Mesenteric fat pad (tissue), 1 donor: ENCODE results near the gene EXOSC9. TPM values are rescaled to one million over a fixed set of nuclear protein-coding genes. Genes with fewer than 3 reads are reported as not detected.
A peak's percentile ranks its signal among the peaks of the same experiment; 100 is the strongest.

Source experiments
- DNase-seq: peaks from one replicate; pipeline ENCODE4 v3.0.0-alpha.2; 2020; ENCODE audit warnings: low spot score
- total RNA-seq: library from RNA; stranded (reverse); fragmentation: NEBNext Ultra II Directional; extraction: Animal tissue kit (Norgen Biotek cat#: 25700); gene quantifications from one replicate; pipeline ENCODE4 v1.2.1, GENCODE V29; 2021
- donor health status: DM: yes; HTN: yes; CAD: no.

Gene EXOSC9
- total RNA-seq, 1 donor from 2014 or later = 10.7 TPM

- DNase-seq = peak; percentile 97
Observed at GRCh38 chr4:121823505-121824170, 22.5 kb downstream of the EXOSC9 start, which contains the start of gene CCNA2. Gene CCNA2 (minus strand): TSS chr4:121823883. CDS start chr4:121823628, 255 bp downstream.

GRCh38 chr4:121824171-121824527, 23.0 kb downstream of the EXOSC9 start:
- no peak for DNase-seq

DNA sequence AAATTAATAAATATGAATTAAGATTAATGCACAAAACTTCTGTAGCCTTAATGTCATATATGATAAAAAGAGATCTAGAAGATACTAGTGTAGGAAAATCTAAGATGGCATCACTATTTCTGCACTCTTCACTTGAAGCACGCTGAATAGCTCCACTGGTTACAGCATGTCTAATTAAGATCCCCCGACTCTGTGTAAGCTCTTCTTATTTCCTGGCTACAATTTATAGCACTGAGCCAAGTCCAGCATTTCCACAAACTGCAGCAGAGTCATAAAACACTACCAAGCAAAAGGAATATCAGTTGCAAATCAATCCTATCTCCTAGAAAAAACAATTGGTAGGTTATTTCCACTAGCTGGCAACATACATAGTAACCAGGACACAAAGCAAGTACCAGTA, 23.8 kb downstream of the EXOSC9 start:
- DNase-seq = no peak

DNA sequence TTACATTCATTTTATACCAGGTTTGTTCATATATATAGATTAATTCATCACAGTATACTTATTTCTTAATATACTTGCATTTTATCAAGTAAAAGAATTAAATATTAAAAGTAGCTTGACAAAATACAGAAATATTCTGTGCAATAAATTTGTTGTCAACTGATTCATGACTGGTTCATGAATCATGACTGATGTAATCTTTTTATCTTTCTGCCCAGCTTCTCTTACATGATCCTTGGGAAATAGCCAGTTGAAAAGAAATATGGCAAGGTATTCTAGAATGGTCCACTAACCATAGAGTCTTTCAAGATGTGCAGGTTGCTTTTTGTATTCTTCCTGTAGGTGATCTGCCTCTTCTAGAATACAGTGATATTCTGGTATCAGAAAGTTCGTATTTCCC, 26.7 kb downstream of the EXOSC9 start:
- no peak for DNase-seq

DNA sequence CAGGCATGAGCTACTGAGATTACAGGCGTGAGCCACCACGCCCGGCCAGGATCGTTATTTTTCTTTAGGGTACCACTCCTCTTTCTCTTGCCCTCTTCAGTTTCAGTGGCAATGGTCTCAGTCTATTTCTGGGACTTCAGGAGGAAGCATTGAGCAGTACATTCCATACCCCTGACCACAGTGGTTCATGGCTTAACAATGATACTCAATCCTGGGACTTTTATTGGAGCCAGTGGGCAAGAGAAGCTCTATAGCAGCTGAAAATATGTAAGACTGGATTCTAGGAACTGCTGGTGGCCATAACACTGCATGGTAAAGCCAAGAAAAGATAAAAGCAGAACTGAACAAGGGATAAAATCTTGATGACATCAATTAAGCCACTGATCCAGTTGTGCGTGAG, 28.4 kb downstream of the EXOSC9 start:
- no peak for DNase-seq

GRCh38 chr4:121838136-121838535, 37.0 kb downstream of the EXOSC9 start:
- no peak for DNase-seq

DNA sequence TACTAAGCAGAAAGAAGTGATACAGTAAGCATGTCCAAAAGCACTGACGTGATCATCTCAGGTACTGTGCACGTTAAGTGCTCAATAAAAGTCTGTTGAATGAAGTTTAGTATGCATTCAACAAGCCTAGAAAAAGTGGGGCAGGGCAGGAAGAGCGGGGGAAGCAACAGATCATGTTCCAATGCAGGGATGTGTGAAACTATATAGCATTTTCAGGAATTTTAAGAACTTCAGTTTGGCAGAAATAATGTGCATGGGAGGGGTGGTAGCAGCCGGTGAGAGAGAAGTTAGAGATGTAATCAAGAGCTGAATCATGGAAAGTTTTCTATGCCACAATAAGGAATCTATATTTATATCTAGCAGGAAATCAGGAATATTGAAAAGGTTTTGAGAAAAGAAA, 41.7 kb downstream of the EXOSC9 start:
- no peak for DNase-seq

DNA sequence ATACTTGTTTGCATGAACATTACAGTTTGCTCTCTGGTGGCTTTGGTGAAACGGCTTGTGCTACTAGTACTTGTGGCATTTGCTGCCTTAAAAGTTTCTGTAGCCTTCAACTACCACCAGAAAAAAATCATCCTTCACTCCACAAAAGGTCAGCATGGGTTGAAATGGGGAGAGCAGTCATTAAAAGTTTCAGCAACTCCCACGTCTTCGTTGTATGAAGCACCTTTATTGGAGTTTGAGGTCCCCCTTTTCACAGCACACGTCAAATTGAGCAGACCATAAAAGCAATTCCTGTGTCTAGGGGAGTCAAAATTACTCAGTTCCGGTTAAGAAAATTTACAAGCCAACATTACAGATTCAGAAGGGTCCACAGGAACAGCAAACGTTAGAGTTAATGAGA, 45.5 kb downstream of the EXOSC9 start:
- DNase-seq = no peak

GRCh38 chr4:121851354-121851753, 50.2 kb downstream of the EXOSC9 start:
- no peak for DNase-seq

- DNase-seq = no peak
Observed at GRCh38 chr4:121860121-121860520, 59.0 kb downstream of the EXOSC9 start.

- no peak for DNase-seq
Observed at GRCh38 chr4:121861426-121861825, 60.3 kb downstream of the EXOSC9 start.

GRCh38 chr4:121863799-121864198, 62.7 kb downstream of the EXOSC9 start:
- no peak for DNase-seq

Other genes with a start within 250 kb of the EXOSC9 start
- gene ANXA5, start 104.3 kb upstream of the EXOSC9 start, total RNA-seq = 700 TPM
- gene SMIM43, start 36.2 kb upstream of the EXOSC9 start, total RNA-seq = not detected
- 0.39 TPM for gene CCNA2, start 22.6 kb downstream of the EXOSC9 start, total RNA-seq
- 10.8 TPM for gene BBS7, start 69.2 kb downstream of the EXOSC9 start, total RNA-seq
- gene TRPC3, start 150.7 kb downstream of the EXOSC9 start, total RNA-seq = 0.48 TPM